GM21619 (cell line): ENCODE data around the gene UBP1.

Experiments
- ATAC-seq: cut with Tn5 transposase; IDR thresholded peaks from one replicate; pipeline ENCODE4 v1.9.1; 2021; ENCODE audit not compliant: unreplicated experiment

The UBP1 gene

GRCh38 chr3:33392144-33392543 is 48.1 kb downstream of the UBP1 start:
- no peak for ATAC-seq

GRCh38 chr3:33391255-33391995 is 48.8 kb downstream of the UBP1 start:
- ATAC-seq: no peak

- no peak for ATAC-seq
Measured at GRCh38 chr3:33389908-33390307, 50.3 kb downstream of the UBP1 start.

GRCh38 chr3:33388374-33389100 is 51.7 kb downstream of the UBP1 start:
- no peak for ATAC-seq

- no peak for ATAC-seq
Measured at GRCh38 chr3:33386631-33387030, 53.6 kb downstream of the UBP1 start.

- no peak for ATAC-seq
Measured at GRCh38 chr3:33385423-33385822, 54.8 kb downstream of the UBP1 start.

- no peak for ATAC-seq
Measured at GRCh38 chr3:33383951-33384350, 56.3 kb downstream of the UBP1 start.

GRCh38 chr3:33380653-33381052 is 59.6 kb downstream of the UBP1 start:
- no peak for ATAC-seq

- ATAC-seq: no peak
Measured at GRCh38 chr3:33377931-33378330, 62.3 kb downstream of the UBP1 start.

- ATAC-seq: no peak
Measured at GRCh38 chr3:33377489-33377888, 62.7 kb downstream of the UBP1 start.

GRCh38 chr3:33373082-33373437 is 67.1 kb downstream of the UBP1 start:
- ATAC-seq: no peak

- peak; percentile 65 for ATAC-seq
Measured at GRCh38 chr3:33372218-33373081, 67.8 kb downstream of the UBP1 start.

- no peak for ATAC-seq
Measured at GRCh38 chr3:33364531-33365128, 75.6 kb downstream of the UBP1 start.

- no peak for ATAC-seq
Measured at GRCh38 chr3:33364060-33364459, 76.1 kb downstream of the UBP1 start.

- no peak for ATAC-seq
Measured at GRCh38 chr3:33363113-33363800, 76.9 kb downstream of the UBP1 start.

GRCh38 chr3:33360136-33360825 is 79.9 kb downstream of the UBP1 start:
- ATAC-seq: no peak

GRCh38 chr3:33358172-33358781 is 81.9 kb downstream of the UBP1 start:
- ATAC-seq: no peak

- ATAC-seq: no peak
Measured at GRCh38 chr3:33355611-33356010, 84.6 kb downstream of the UBP1 start.

GRCh38 chr3:33339758-33340157 is 100.4 kb downstream of the UBP1 start:
- no peak for ATAC-seq
